Measurements from ENCODE around the gene RPE.

The RPE gene

DNA sequence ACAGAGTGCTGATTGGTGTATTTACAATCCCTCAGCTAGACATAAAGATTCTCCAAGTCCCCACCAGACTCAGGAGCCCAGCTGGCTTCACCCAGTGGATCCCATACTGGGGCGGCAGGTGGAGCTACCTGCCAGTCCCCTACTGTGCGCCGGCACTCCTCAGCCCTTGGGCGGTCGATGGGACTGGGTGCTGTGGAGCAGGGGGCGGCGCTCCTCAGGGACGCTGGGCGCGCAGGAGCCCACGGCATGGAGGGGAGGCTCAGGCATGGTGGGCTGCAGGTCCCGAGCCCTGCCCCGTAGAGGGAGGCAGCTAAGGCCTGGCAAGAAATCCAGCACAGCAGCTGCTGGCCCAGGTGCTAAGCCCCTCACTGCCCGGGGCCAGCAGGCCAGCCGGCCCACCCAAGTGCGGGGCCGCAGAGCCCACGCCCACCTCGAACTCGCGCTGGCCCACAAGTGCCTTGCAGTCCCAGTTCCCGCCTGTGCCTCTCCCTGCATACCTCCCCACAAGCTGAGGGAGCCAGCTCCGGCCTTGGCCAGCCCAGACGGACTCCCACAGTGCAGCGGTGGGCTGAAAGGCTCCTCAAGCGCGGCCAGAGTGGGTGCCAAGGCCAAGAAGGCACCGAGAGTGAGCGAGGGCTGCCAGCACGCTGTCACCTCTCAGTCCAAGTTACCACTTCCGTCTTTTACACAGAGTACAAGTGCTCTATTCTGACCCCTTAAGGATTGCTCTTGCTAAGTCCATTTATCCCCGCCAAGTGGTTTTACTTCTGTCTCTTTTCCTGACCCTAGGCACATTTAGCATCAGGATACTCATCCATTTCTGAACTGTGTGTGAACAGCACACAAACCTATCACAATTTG, 1.7 kb upstream of the RPE start:
- peaks cover 33% of the 10 kb centered on the region for H3K79me2 ChIP-seq (ENCODE audit: insufficient read depth, low read length)
- H3K27me3 ChIP-seq (ENCODE audit: low read length) = no peaks in the 10 kb centered on the region
- TF ChIP-seq, protein P1, sequence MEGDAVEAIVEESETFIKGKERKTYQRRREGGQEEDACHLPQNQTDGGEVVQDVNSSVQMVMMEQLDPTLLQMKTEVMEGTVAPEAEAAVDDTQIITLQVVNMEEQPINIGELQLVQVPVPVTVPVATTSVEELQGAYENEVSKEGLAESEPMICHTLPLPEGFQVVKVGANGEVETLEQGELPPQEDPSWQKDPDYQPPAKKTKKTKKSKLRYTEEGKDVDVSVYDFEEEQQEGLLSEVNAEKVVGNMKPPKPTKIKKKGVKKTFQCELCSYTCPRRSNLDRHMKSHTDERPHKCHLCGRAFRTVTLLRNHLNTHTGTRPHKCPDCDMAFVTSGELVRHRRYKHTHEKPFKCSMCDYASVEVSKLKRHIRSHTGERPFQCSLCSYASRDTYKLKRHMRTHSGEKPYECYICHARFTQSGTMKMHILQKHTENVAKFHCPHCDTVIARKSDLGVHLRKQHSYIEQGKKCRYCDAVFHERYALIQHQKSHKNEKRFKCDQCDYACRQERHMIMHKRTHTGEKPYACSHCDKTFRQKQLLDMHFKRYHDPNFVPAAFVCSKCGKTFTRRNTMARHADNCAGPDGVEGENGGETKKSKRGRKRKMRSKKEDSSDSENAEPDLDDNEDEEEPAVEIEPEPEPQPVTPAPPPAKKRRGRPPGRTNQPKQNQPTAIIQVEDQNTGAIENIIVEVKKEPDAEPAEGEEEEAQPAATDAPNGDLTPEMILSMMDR (IDR thresholded peaks at IDR 0.05; ENCODE audit: insufficient read depth, low read length, poor library complexity, severe bottlenecking) = no peak
- no peak for TF ChIP-seq EZH2phosphoT487 (conservative IDR thresholded peaks at IDR 0.05; ENCODE audit: low read length)
- H3K4me2 ChIP-seq (ENCODE audit: low read depth, low read length, poor library complexity, severe bottlenecking) = no peak overlapping the region
- no peaks in the 10 kb centered on the region for H3F3A ChIP-seq (ENCODE audit: insufficient read depth)
- H4K20me1 ChIP-seq (ENCODE audit: low read depth, low read length) = peaks cover 21% of the 10 kb centered on the region
- no peak overlapping the region for H3K27ac ChIP-seq (ENCODE audit: low read depth, low read length)
- H3K9ac ChIP-seq (ENCODE audit: low read length) = no peak overlapping the region
- no peaks in the 10 kb centered on the region for H3K9me2 ChIP-seq (replicated peaks; ENCODE audit: insufficient read depth, low read length)
- H3K36me3 ChIP-seq (ENCODE audit: low read length) = 0 out of 2 replicates have a peak, but pooled peaks cover 7% of the 10 kb centered on the region
- H3K4me3 ChIP-seq (ENCODE audit: insufficient read depth, low read length, poor library complexity, severe bottlenecking) = no peak overlapping the region
- H2AFZ ChIP-seq (ENCODE audit: low read depth, low read length, severe bottlenecking) = no peak overlapping the region
- H3K9me3 ChIP-seq (ENCODE audit: insufficient read depth, low read length) = no peaks in the 10 kb centered on the region

DNA sequence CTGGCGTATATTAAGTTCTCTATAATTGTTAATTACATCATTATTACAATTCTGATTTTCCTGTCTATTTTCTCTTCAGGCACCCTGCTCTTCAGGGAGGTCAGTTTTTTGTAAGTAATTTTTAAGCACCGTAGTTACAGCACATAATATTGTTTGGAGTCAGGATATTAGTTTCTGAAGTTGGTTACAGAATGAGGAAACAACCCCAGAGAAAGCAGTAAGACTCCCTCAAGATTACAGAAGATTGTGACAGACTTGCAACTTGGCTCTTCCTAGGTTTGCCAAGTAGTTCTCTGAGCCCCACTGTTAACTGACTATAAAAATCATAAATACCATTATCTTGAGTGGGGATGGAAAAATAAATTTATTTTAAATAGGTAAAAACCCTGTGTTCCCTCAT, 921 bp downstream of the RPE start:
- no peaks in the 10 kb centered on the region for H3K27me3 ChIP-seq (ENCODE audit: low read length)
- peaks cover 13% of the 10 kb centered on the region; the same call in 1 of the 2 replicates for H3K36me3 ChIP-seq (ENCODE audit: low read length)
- no peaks in the 10 kb centered on the region for H3K9me2 ChIP-seq (replicated peaks; ENCODE audit: insufficient read depth, low read length)
- H2AFZ ChIP-seq (ENCODE audit: low read depth, low read length, severe bottlenecking) = no peak overlapping the region
- peak overlapping the region; percentile 46; the same call in 1 of the 2 replicates for H3K27ac ChIP-seq (ENCODE audit: low read depth, low read length)
- peaks cover 60% of the 10 kb centered on the region for H3K79me2 ChIP-seq (ENCODE audit: insufficient read depth, low read length)
- no peak for TF ChIP-seq EZH2phosphoT487 (conservative IDR thresholded peaks at IDR 0.05; ENCODE audit: low read length)
- TF ChIP-seq, protein P1 (IDR thresholded peaks at IDR 0.05; ENCODE audit: insufficient read depth, low read length, poor library complexity, severe bottlenecking) = no peak
- H3K4me2 ChIP-seq (ENCODE audit: low read depth, low read length, poor library complexity, severe bottlenecking) = peak overlapping the region; percentile 68
- peaks cover 42% of the 10 kb centered on the region for H4K20me1 ChIP-seq (ENCODE audit: low read depth, low read length)
- H3K4me3 ChIP-seq (ENCODE audit: insufficient read depth, low read length, poor library complexity, severe bottlenecking) = peak overlapping the region; percentile 91
- H3K9ac ChIP-seq (ENCODE audit: low read length) = peak overlapping the region; percentile 78
- peaks cover 3% of the 10 kb centered on the region; the same call in 1 of the 2 replicates for H3F3A ChIP-seq (ENCODE audit: insufficient read depth)
- H3K9me3 ChIP-seq (ENCODE audit: insufficient read depth, low read length) = no peaks in the 10 kb centered on the region

DNA sequence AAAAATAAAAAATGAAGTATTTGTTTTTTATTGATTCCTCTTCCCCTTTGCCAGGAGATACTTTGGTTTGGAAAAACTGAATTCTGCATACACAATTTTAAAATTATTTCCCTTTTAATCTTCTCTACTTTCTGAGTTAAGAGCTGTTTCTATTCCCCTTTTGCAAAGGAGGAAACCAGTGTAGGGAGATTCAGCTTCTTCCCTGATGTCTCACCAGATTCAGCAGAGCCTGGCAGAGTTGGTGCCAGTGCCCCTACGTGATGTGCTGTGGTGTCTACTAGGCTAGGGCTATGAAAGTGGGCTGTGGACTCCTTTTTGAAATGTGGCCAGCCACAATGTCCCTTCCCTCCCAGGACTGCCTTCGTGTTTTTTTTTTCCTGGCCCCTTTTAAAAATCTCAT, 2.4 kb downstream of the RPE start:
- H3K4me2 ChIP-seq (ENCODE audit: low read depth, low read length, poor library complexity, severe bottlenecking) = peak overlapping the region; percentile 68
- H3K36me3 ChIP-seq (ENCODE audit: low read length) = peaks cover 20% of the 10 kb centered on the region; the same call in 1 of the 2 replicates
- H3K27ac ChIP-seq (ENCODE audit: low read depth, low read length) = no peak overlapping the region
- TF ChIP-seq EZH2phosphoT487 (conservative IDR thresholded peaks at IDR 0.05; ENCODE audit: low read length) = no peak
- TF ChIP-seq, protein P1 (IDR thresholded peaks at IDR 0.05; ENCODE audit: insufficient read depth, low read length, poor library complexity, severe bottlenecking) = no peak
- no peaks in the 10 kb centered on the region for H3K27me3 ChIP-seq (ENCODE audit: low read length)
- peaks cover 46% of the 10 kb centered on the region for H4K20me1 ChIP-seq (ENCODE audit: low read depth, low read length)
- no peaks in the 10 kb centered on the region for H3K9me2 ChIP-seq (replicated peaks; ENCODE audit: insufficient read depth, low read length)
- no peaks in the 10 kb centered on the region for H3K9me3 ChIP-seq (ENCODE audit: insufficient read depth, low read length)
- H3F3A ChIP-seq (ENCODE audit: insufficient read depth) = peaks cover 3% of the 10 kb centered on the region; the same call in 1 of the 2 replicates
- no peak overlapping the region for H3K9ac ChIP-seq (ENCODE audit: low read length)
- H3K79me2 ChIP-seq (ENCODE audit: insufficient read depth, low read length) = peaks cover 75% of the 10 kb centered on the region
- no peak overlapping the region for H3K4me3 ChIP-seq (ENCODE audit: insufficient read depth, low read length, poor library complexity, severe bottlenecking)
- no peak overlapping the region for H2AFZ ChIP-seq (ENCODE audit: low read depth, low read length, severe bottlenecking)
